Progenitor cell of endocrine pancreas (in vitro differentiated cells): ENCODE results near the gene SPATA17. TPM values are rescaled to one million over a fixed set of nuclear protein-coding genes. Genes with fewer than 3 reads are reported as not detected.
A peak's percentile ranks its signal among the peaks of the same experiment; 100 is the strongest.

Source experiments
- DNase-seq: peaks from one replicate; pipeline ENCODE4 v3.0.0; 2021; ENCODE audit warnings: low spot score; ENCODE audit not compliant: unreplicated experiment
- H3K27ac Mint-ChIP-seq: 2 replicates; pipeline ENCODE4 v1.8.0; 2021; ENCODE audit warnings: mild to moderate bottlenecking, moderate library complexity, mixed read lengths
- H3K27me3 Mint-ChIP-seq: 2 replicates; pipeline ENCODE4 v1.8.0; 2021; ENCODE audit warnings: mixed read lengths
- H3K36me3 Mint-ChIP-seq: 2 replicates; pipeline ENCODE4 v1.8.0; 2022; ENCODE audit warnings: mixed read lengths; ENCODE audit not compliant: insufficient read depth
- H3K4me1 Mint-ChIP-seq: 2 replicates; pipeline ENCODE4 v1.8.0; 2021; ENCODE audit warnings: low read depth, mixed read lengths
- H3K4me3 Mint-ChIP-seq: 2 replicates; pipeline ENCODE4 v1.8.0; 2021; ENCODE audit warnings: low read depth, mild to moderate bottlenecking, moderate library complexity, mixed read lengths
- H3K9me3 Mint-ChIP-seq: 2 replicates; pipeline ENCODE4 v1.8.0; 2021; ENCODE audit warnings: low read depth, mixed read lengths
- CTCF ChIP-seq: fragments of 200-600 bp; sonication (generic); IDR thresholded peaks from one replicate; pipeline ENCODE4 v1.5.0; 2021; ENCODE audit warnings: antibody characterized with exemption, mild to moderate bottlenecking; ENCODE audit not compliant: unreplicated experiment
- total RNA-seq: library from RNA; stranded (reverse); gene quantifications from 2 replicates; pipeline ENCODE4 v1.2.1, GENCODE V29; 2021

The SPATA17 gene
- total RNA-seq, 1 donor from 2014 or later = 5.1 TPM

GRCh38 chr1:217599154-217599553 is 32.0 kb upstream of the SPATA17 start:
- no peak for DNase-seq
- no peaks in the 10 kb centered on the region for H3K27me3 Mint-ChIP-seq
- H3K27ac Mint-ChIP-seq = peak overlapping the region; percentile 18
- H3K9me3 Mint-ChIP-seq = no peaks in the 10 kb centered on the region
- no peak overlapping the region for H3K4me3 Mint-ChIP-seq
- H3K4me1 Mint-ChIP-seq = no peaks in the 10 kb centered on the region
- H3K36me3 Mint-ChIP-seq = peaks cover 12% of the 10 kb centered on the region
- TF ChIP-seq CTCF = no peak

DNA sequence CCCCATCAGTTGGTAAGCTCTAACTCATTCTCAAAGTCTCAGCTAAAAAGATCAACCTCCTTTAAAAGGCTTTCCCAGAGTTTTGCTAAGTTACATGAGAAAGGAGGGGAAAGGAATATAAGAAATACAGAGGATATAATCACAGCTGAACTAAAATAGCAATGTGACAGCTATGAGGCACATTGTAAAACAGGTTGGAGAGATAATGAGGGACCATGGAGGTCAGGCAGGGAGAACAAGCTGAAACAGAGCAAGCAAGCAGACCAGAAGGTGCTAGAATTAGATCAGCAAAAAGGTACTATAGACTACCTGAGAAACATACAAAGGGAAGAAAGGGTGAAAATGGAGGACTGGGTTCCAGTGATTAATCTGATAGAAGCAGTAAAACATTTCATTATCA is 28.8 kb upstream of the SPATA17 start:
- no peak overlapping the region for H3K27ac Mint-ChIP-seq
- no peaks in the 10 kb centered on the region for H3K27me3 Mint-ChIP-seq
- H3K4me3 Mint-ChIP-seq = no peak overlapping the region
- H3K36me3 Mint-ChIP-seq = peaks cover 18% of the 10 kb centered on the region
- H3K9me3 Mint-ChIP-seq = no peaks in the 10 kb centered on the region
- no peak for TF ChIP-seq CTCF
- no peaks in the 10 kb centered on the region for H3K4me1 Mint-ChIP-seq
- DNase-seq = no peak

DNA sequence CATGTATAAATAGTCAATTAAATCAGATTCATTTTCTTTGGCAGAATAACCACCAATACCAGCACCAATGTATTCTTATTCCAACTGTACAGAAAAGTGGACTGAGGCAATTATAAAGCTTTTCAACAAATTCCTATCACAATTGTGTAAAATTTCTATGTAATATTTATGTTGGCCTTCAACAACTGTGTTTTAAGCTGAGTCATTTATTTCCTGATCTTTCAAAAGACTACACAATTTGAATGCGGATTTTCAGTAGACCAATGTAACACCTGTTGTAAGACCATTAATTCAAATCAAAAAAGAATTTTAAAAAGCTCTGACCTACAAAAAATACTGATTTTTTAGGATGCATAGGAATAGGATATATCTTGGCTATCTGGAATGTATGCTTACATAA is 25.8 kb upstream of the SPATA17 start:
- H3K27me3 Mint-ChIP-seq = no peaks in the 10 kb centered on the region
- TF ChIP-seq CTCF = no peak

GRCh38 chr1:217614200-217614712 is 16.9 kb upstream of the SPATA17 start:
- Mint-ChIP-seq H3K27ac (peak overlapping the region; percentile 3), H3K9me3 (no peaks in the 10 kb centered on the region), H3K36me3 (peaks cover 17% of the 10 kb centered on the region), H3K4me3 (no peak overlapping the region), H3K27me3 (no peaks in the 10 kb centered on the region), H3K4me1 (peaks cover 16% of the 10 kb centered on the region)
- no peak for DNase-seq
- no peak for TF ChIP-seq CTCF

More for the DNA sequence above, 25.8 kb upstream of the SPATA17 start:
- H3K9me3 Mint-ChIP-seq = no peaks in the 10 kb centered on the region
- no peak overlapping the region for H3K27ac Mint-ChIP-seq
- no peak for DNase-seq
- H3K36me3 Mint-ChIP-seq = peaks cover 22% of the 10 kb centered on the region
- no peak overlapping the region for H3K4me3 Mint-ChIP-seq
- no peaks in the 10 kb centered on the region for H3K4me1 Mint-ChIP-seq

DNA sequence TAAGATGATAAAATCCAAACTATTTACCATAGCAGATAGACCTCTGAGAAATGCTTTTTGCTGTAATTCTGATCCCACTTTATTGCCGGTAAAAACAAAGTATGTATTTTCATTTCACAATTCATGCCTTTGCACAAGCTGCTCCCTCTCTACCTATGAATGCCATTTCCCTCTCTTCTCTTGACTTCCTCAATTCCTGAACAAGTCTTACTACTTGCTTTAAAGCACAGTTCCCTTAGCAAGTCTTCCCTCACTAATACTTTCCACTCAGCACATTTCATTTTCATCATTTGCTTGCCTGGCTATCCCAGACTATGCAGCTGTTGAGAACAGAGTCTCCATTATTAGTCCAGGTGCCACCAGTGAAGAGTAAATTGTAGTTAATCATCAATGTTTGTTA is 14.0 kb upstream of the SPATA17 start:
- no peak for DNase-seq
- no peaks in the 10 kb centered on the region for H3K9me3 Mint-ChIP-seq
- H3K4me1 Mint-ChIP-seq = peaks cover 14% of the 10 kb centered on the region
- H3K27ac Mint-ChIP-seq = peak overlapping the region; percentile 60
- no peak overlapping the region for H3K4me3 Mint-ChIP-seq
- no peak for TF ChIP-seq CTCF
- H3K36me3 Mint-ChIP-seq = peaks cover 16% of the 10 kb centered on the region
- H3K27me3 Mint-ChIP-seq = no peaks in the 10 kb centered on the region
